ENCODE results near the gene MYH9.

- TF ChIP-seq CTCF (IDR thresholded peaks at IDR 0.05) = no peak
- TF ChIP-seq POLR2A (IDR thresholded peaks at IDR 0.05) = peak in 1 of 2 donors; percentile 26
These were observed 56.4 kb downstream of the MYH9 start for GRCh38 chr22:36331306-36331911.
